Memory B cell (primary cell): Measurements from ENCODE around the gene TM9SF2.

Experiments
- ATAC-seq: fragments of 150-1000 bp; cut with Tn5 transposase; 2 replicates; pipeline ENCODE4 v1.10.0; 2021; ENCODE audit warnings: low read depth, mild to moderate bottlenecking, moderate library complexity
- DNase-seq, 2 donors: peaks; one replicate each; pipeline ENCODE4 v3.0.0; 2022; ENCODE audit warnings: low spot score in 2 of 2
- H3K27ac Mint-ChIP-seq: one replicate; pipeline ENCODE4 v1.8.0; 2022; ENCODE audit warnings: mild to moderate bottlenecking, moderate library complexity, mixed read lengths
- H3K27me3 Mint-ChIP-seq: one replicate; pipeline ENCODE4 v1.8.0; 2022; ENCODE audit warnings: mixed read lengths
- H3K36me3 Mint-ChIP-seq: one replicate; pipeline ENCODE4 v1.8.0; 2022; ENCODE audit warnings: mild to moderate bottlenecking, mixed read lengths
- H3K4me1 Mint-ChIP-seq: one replicate; pipeline ENCODE4 v1.8.0; 2022; ENCODE audit warnings: mixed read lengths
- H3K4me3 Mint-ChIP-seq: one replicate; pipeline ENCODE4 v1.8.0; 2022; ENCODE audit warnings: mild to moderate bottlenecking, moderate library complexity, mixed read lengths
- H3K9me3 Mint-ChIP-seq: one replicate; pipeline ENCODE4 v1.8.0; 2022; ENCODE audit warnings: mixed read lengths

The TM9SF2 gene

GRCh38 chr13:99589575-99589974 is 88.3 kb downstream of the TM9SF2 start:
- H3K27me3 Mint-ChIP-seq = no peaks in the 10 kb centered on the region
- DNase-seq = no peak
- no peak overlapping the region for H3K27ac Mint-ChIP-seq
- H3K9me3 Mint-ChIP-seq = no peaks in the 10 kb centered on the region
- no peaks in the 10 kb centered on the region for H3K4me1 Mint-ChIP-seq
- no peak for ATAC-seq
- H3K4me3 Mint-ChIP-seq = no peak overlapping the region
- H3K36me3 Mint-ChIP-seq = no peaks in the 10 kb centered on the region

DNA sequence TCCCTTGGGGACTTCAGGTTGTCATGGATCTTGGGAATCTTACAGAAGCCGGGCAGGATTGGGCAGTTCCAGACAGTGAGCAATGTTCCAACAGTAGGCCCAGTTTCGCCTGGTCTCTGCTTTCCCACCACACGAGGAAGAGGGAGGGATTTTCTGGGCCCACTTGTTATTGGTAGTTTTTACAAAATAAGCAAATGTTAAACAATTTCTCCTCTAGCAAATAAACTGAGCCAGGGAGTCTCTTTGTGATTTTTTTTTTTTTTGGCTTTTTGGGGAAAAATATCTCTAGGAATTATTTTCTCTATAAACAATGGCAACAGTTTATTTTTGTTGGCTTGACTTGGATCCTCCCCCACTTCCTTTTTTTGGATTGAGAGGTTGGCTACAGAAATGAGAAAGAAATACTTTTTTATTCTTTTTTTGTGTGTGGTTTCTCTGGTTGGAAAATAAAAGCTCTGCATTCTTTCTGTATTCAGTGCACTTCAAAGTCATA is 89.3 kb downstream of the TM9SF2 start:
- no peak overlapping the region for H3K27ac Mint-ChIP-seq
- no peak for ATAC-seq
- H3K9me3 Mint-ChIP-seq = no peaks in the 10 kb centered on the region
- no peaks in the 10 kb centered on the region for H3K36me3 Mint-ChIP-seq
- no peaks in the 10 kb centered on the region for H3K4me1 Mint-ChIP-seq
- DNase-seq = no peak
- H3K4me3 Mint-ChIP-seq = no peak overlapping the region
- no peaks in the 10 kb centered on the region for H3K27me3 Mint-ChIP-seq

- no peaks in the 10 kb centered on the region for H3K36me3 Mint-ChIP-seq
- H3K9me3 Mint-ChIP-seq = no peaks in the 10 kb centered on the region
- H3K4me1 Mint-ChIP-seq = peaks cover under 1% of the 10 kb centered on the region
- H3K27me3 Mint-ChIP-seq = no peaks in the 10 kb centered on the region
- DNase-seq (no peak), ATAC-seq (no peak)
- no peak overlapping the region for H3K4me3 Mint-ChIP-seq
- H3K27ac Mint-ChIP-seq = no peak overlapping the region
Measured at GRCh38 chr13:99596180-99596579, 94.9 kb downstream of the TM9SF2 start.

DNA sequence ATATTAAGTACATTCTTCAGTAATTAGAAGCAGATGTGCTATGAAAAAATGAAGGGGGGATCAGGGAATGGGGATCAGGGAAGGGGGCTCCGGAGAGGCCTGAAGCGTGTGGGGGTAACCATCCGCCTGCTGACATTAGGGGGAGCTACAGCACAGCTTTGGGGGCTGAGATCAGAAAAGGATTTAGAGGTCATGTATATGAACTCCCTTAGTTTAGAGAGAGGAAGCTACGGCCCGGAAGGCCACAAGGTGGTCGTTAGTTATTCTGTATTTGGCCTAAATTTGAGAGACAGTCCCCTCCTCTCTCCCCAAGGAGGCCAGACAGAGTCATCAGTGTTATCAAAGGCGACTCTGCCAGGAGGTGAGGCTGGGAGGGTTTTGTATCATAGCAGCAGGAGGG is 99.0 kb downstream of the TM9SF2 start:
- Mint-ChIP-seq H3K27me3 (no peaks in the 10 kb centered on the region), H3K9me3 (no peaks in the 10 kb centered on the region), H3K4me1 (peaks cover 8% of the 10 kb centered on the region), H3K36me3 (no peaks in the 10 kb centered on the region), H3K27ac (no peak overlapping the region), H3K4me3 (no peak overlapping the region)
- DNase-seq (no peak), ATAC-seq (no peak)

GRCh38 chr13:99601535-99601934 is 100.3 kb downstream of the TM9SF2 start:
- Mint-ChIP-seq H3K4me3 (no peak overlapping the region), H3K4me1 (peaks cover 16% of the 10 kb centered on the region), H3K27ac (no peak overlapping the region), H3K9me3 (no peaks in the 10 kb centered on the region), H3K36me3 (no peaks in the 10 kb centered on the region), H3K27me3 (no peaks in the 10 kb centered on the region)
- ATAC-seq (no peak), DNase-seq (no peak)

- Mint-ChIP-seq H3K27me3 (no peaks in the 10 kb centered on the region), H3K9me3 (no peaks in the 10 kb centered on the region), H3K4me3 (peak overlapping the region; percentile 51), H3K4me1 (peaks cover 18% of the 10 kb centered on the region), H3K36me3 (peaks cover 3% of the 10 kb centered on the region), H3K27ac (no peak overlapping the region)
- ATAC-seq (no peak), DNase-seq (no peak)
Measured at GRCh38 chr13:99604636-99605035, 103.4 kb downstream of the TM9SF2 start.

GRCh38 chr13:99605420-99606323 is 104.4 kb downstream of the TM9SF2 start:
- Mint-ChIP-seq H3K4me1 (peaks cover 20% of the 10 kb centered on the region), H3K4me3 (peak overlapping the region; percentile 92), H3K27ac (peak overlapping the region; percentile 90), H3K27me3 (no peaks in the 10 kb centered on the region), H3K9me3 (no peaks in the 10 kb centered on the region), H3K36me3 (peaks cover 3% of the 10 kb centered on the region)
- DNase-seq = peak in 1 of 2 donors; percentile 43
- peak; percentile 64 for ATAC-seq

DNA sequence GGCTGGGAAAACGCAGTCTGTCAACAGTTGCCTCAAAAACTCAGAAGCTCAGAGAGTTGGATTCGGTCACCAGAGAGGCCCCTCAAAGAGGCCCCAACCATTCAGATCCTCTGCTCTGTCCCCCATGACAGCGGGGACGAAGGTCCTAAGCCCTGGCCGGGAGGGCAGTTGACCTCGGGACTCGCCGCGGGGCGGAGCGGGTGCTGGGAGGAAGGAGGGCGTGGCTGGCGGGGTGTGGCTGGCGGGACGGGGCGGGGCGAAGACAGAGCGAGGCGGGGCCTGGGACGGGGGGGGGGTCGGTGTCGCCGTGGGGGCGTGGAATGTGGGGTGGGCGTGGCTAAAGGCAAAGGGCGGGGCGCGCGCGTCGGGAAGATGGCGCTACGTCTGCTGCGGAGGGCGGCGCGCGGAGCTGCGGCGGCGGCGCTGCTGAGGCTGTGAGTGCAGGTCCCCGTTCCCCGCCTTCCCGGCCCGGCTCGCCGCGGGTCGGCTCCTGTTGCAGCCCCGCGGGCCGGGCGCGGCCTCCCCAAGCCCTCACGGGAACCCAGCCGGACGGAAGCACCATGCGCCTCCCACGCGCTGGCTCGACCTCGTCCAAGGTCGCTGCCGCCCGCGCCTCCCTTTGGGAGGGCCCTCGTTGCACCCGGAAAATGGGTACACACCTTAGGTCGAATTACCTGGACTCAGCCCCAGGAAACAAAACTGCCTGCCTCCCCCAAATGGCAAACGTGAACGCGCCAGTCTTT is 105.2 kb downstream of the TM9SF2 start, which contains the start of gene CLYBL:
CLYBL (plus strand) TSS at position 367 of the 743 bp plus-strand sequence.
- ATAC-seq (peak; percentile 83), DNase-seq (peak; percentile 91 to 95)
- H3K36me3 Mint-ChIP-seq = peaks cover 3% of the 10 kb centered on the region
- H3K4me3 Mint-ChIP-seq = peak within 1 kb of the TSS; percentile 92
- H3K4me1 Mint-ChIP-seq = peaks cover 16% of the 10 kb centered on the region
- no peaks in the 10 kb centered on the region for H3K9me3 Mint-ChIP-seq
- H3K27me3 Mint-ChIP-seq = no peaks in the 10 kb centered on the region
- H3K27ac Mint-ChIP-seq = peak within 1 kb of the TSS; percentile 90

GRCh38 chr13:99608345-99608744 is 107.1 kb downstream of the TM9SF2 start:
- Mint-ChIP-seq H3K9me3 (no peaks in the 10 kb centered on the region), H3K27me3 (no peaks in the 10 kb centered on the region), H3K36me3 (peaks cover 3% of the 10 kb centered on the region), H3K4me3 (peak overlapping the region; percentile 27), H3K27ac (peak overlapping the region; percentile 6), H3K4me1 (peaks cover 15% of the 10 kb centered on the region)
- DNase-seq (no peak), ATAC-seq (no peak)

DNA sequence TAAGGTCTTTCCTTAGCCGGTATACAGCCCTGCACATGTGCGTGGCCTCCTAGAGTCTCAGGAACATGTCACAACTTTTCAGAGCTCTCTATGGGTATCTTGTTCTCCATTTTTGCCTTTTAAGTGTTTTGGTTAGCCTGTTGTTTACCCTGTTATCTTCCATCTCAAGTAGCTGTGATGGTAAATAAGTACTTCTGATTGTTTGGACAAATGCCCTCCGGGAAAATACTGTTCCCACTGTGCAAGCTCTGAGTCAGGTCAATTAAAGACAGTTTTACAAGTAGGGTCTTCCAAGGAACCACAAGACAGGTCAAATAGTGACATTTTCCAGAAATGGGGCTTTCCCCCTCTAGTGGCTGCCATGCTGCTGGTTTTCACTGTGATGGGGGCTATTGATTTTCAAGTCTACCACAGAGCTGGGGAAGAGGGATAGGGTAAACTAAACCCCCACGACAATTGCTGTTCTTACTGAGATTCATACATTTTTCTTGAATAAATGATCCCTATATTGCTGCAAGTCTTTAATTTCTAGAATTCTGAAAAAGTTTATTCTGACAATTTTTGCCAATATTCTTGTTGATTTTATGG is 109.5 kb downstream of the TM9SF2 start:
- Mint-ChIP-seq H3K27me3 (no peaks in the 10 kb centered on the region), H3K4me1 (peaks cover 15% of the 10 kb centered on the region), H3K27ac (no peak overlapping the region), H3K9me3 (no peaks in the 10 kb centered on the region), H3K36me3 (peaks cover 3% of the 10 kb centered on the region), H3K4me3 (no peak overlapping the region)
- ATAC-seq (no peak), DNase-seq (no peak)
